ENCODE results near the gene DNASE1L2. TPM values are rescaled to one million over a fixed set of nuclear protein-coding genes. Genes with fewer than 3 reads are reported as not detected.

Gene DNASE1L2
- total and polyA plus RNA-seq, 2 of the 4 experiments (the other 2 are of a cell fraction): 0.18 to 0.75 TPM

DNA sequence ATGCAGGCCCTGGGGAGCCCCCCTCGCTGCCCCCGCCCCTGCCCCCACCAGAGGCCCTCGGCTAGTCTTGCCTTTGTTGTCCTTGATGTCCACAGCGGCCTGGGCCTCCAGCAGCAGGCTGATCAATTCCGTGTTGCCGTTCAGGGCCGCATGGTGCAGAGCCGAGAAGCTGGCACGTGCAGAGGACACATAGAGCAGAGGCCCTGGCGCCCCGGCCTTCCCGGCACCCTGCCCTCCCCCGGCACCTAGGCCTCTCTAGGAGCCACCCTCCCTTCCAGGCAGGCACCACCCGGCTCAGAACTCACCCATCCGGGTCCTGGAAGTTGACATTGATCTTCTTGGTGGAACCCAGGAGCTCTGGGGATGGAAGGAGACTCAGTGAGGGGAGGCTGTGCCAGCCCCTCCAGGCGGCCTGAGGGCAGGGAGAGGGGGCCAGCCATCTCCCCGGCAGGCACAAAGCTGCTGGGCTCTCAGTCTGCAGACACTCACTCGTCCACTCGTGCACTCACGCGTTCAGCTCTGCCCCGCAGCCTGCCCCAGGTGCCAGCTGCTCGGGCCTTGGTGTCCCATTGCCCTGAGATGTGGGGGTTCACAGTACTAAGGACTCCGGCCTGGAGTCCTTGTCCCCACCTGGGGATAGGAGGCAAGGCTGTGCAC, 46.1 kb upstream of the DNASE1L2 start:
- Histone ChIP-seq H2AK9ac (replicated peaks; ENCODE audit: low read depth, low read length, poor library complexity) (no peak overlapping the region), H3K14ac (replicated peaks; ENCODE audit: low read depth, low read length) (no peak overlapping the region), H2BK5ac (ENCODE audit: low read depth, low read length, poor library complexity, severe bottlenecking) (no peak overlapping the region), H2BK15ac (ENCODE audit: low read depth, low read length) (no peak overlapping the region), H3K4me1 (ENCODE audit: control insufficient read depth, insufficient read depth, low read length) (no peaks in the 10 kb centered on the region), H2BK120ac (ENCODE audit: low read depth, low read length) (no peak overlapping the region), H3K4me3 (ENCODE audit: insufficient read depth, low read depth, low read length) (no peak overlapping the region), H3K4me2 (ENCODE audit: low read depth, low read length) (no peak overlapping the region), H3K56ac (ENCODE audit: extremely low read depth, insufficient read depth, low read length) (no peak overlapping the region), H2AFZ (replicated peaks; ENCODE audit: low read length, poor library complexity) (no peak overlapping the region), H3K4ac (ENCODE audit: low read depth, low read length) (no peak overlapping the region), H3K9me1 (ENCODE audit: insufficient read depth, low read length) (no peaks in the 10 kb centered on the region), H3K9me3 (ENCODE audit: control insufficient read depth, insufficient read depth, low read length) (no peaks in the 10 kb centered on the region), H4K91ac (ENCODE audit: insufficient read depth, low read depth, low read length) (no peak overlapping the region), H2AK5ac (ENCODE audit: low read depth, low read length) (no peak overlapping the region), H4K8ac (ENCODE audit: low read depth in 2 of 2, low read length in 2 of 2) (no peak overlapping the region), H3K27ac (ENCODE audit: insufficient read depth, low read length) (no peak overlapping the region), H3K18ac (ENCODE audit: low read depth, low read length) (no peak overlapping the region), H4K5ac (ENCODE audit: low read depth, low read length) (no peak overlapping the region), H2BK20ac (ENCODE audit: low read depth, low read length) (no peak overlapping the region), H3K36me3 (ENCODE audit: control insufficient read depth, insufficient read depth, low read length) (no peaks in the 10 kb centered on the region), H3K27me3 (ENCODE audit: control insufficient read depth, insufficient read depth, low read length) (peaks cover 19% of the 10 kb centered on the region), H3K23ac (ENCODE audit: low read depth, low read length) (no peak overlapping the region), H3K9ac (ENCODE audit: low read depth, low read length) (no peak overlapping the region), H3K79me1 (ENCODE audit: low read depth in 1 of 2, low read length in 2 of 2) (no peaks in the 10 kb centered on the region), H4K20me1 (ENCODE audit: insufficient read depth, low read length) (no peaks in the 10 kb centered on the region)
- in situ Hi-C loops (cut with MboI; ENCODE audit: low sequenced_read_pairs) (no loop called here), intact Hi-C loops (cut with micrococcal nuclease) (no loop called here), dilution Hi-C loops (cut with HindIII; ENCODE audit: low sequenced_read_pairs, unreplicated experiment) (no loop called here)
- TF ChIP-seq MAFK (IDR thresholded peaks at IDR 0.05; ENCODE audit: low read depth, low read length): no peak
- ChIA-PET POLR2A (ENCODE audit: unreplicated experiment) (no interaction called here), CTCF (no interaction called here)
- no TSS peak for BruUV-seq (replicated peaks)
- no peak for ATAC-seq (ENCODE audit: low read depth)
- 72% methylated on average over 4 of the region's 24 CpGs; no CpG with 5 or more reads in 1 of the 2 experiments for WGBS, 2 experiments (ENCODE audit: extremely low coverage in 2 of 2, insufficient read length in 1 of 2)
- no peak for DNase-seq

Data from IMR-90 (cell line).